Keratinocyte (primary cell): ENCODE results near the gene USP17L29. TPM values are rescaled to one million over a fixed set of nuclear protein-coding genes. Genes with fewer than 3 reads are reported as not detected.
"Not testable (repeated sequence)": the region's sequence is repeated elsewhere in the genome, so short reads cannot be mapped to it uniquely, and the experiment has no call there.

Experiments used
- DNase-seq: peaks from one replicate; pipeline ENCODE4 v3.0.0-alpha.2; 2011; ENCODE audit warnings: low read depth, missing footprints, low spot score
- FAIRE-seq: peaks from 2 replicates; lab custom pipeline; 2011; peaks lifted over from hg19 to GRCh38; lab: Jason Lieb, UNC
- H2AFZ ChIP-seq: 2 replicates; pipeline ENCODE4 v1.6.0; 2012; ENCODE audit warnings: low read length, control low read depth, inconsistent platforms; ENCODE audit not compliant: control insufficient read depth
- H3K27ac ChIP-seq: 2 replicates; pipeline ENCODE4 v1.5.1; 2011; ENCODE audit warnings: low read length; ENCODE audit not compliant: control insufficient read depth, insufficient read depth
- H3K27me3 ChIP-seq: 3 replicates; pipeline ENCODE4 v1.6.0; 2011; ENCODE audit warnings: low read length; ENCODE audit not compliant: control insufficient read depth, insufficient read depth; ENCODE audit errors: extremely low read depth
- H3K36me3 ChIP-seq, 2 experiments: 2 replicates in 1 of 2; 3 replicates in 1 of 2; pipeline ENCODE4 v1.5.1; 2011; ENCODE audit warnings: low read length in 2 of 2, mild to moderate bottlenecking in 1 of 2; ENCODE audit not compliant: control insufficient read depth in 2 of 2, insufficient read depth in 2 of 2; ENCODE audit errors: extremely low read depth in 1 of 2
- H3K4me1 ChIP-seq: 3 replicates; pipeline ENCODE4 v1.5.1; 2011; ENCODE audit warnings: low read length; ENCODE audit not compliant: control insufficient read depth, insufficient read depth; ENCODE audit errors: extremely low read depth
- H3K4me2 ChIP-seq: 3 replicates; pipeline ENCODE4 v1.6.0; 2011; ENCODE audit warnings: low read depth, low read length; ENCODE audit not compliant: control insufficient read depth, insufficient read depth; ENCODE audit errors: extremely low read depth
- H3K4me3 ChIP-seq, 3 experiments: fragments of 200-600 bp in 1 of 3; sonication (generic) in 1 of 3; 2 replicates in 2 of 3; 3 replicates in 1 of 3; pipeline ENCODE4 v1.5.1; 2011 to 2016; ENCODE audit warnings: low read length in 3 of 3, mild to moderate bottlenecking in 3 of 3, control low read depth in 2 of 3, inconsistent platforms in 1 of 3, low read depth in 1 of 3, mixed read lengths in 1 of 3, mixed run types in 1 of 3, moderate library complexity in 1 of 3; ENCODE audit not compliant: control insufficient read depth in 2 of 3, insufficient read depth in 2 of 3; ENCODE audit errors: extremely low read depth in 1 of 3
- H3K79me2 ChIP-seq: 2 replicates; pipeline ENCODE4 v1.6.0; 2012; ENCODE audit warnings: low read length; ENCODE audit not compliant: control insufficient read depth, insufficient read depth
- H3K9ac ChIP-seq: 3 replicates; pipeline ENCODE4 v1.6.0; 2011; ENCODE audit warnings: low read length; ENCODE audit not compliant: control insufficient read depth, insufficient read depth; ENCODE audit errors: extremely low read depth
- H3K9me1 ChIP-seq: 3 replicates; pipeline ENCODE4 v1.6.0; 2011; ENCODE audit warnings: low read length; ENCODE audit not compliant: control insufficient read depth, insufficient read depth; ENCODE audit errors: extremely low read depth
- H3K9me3 ChIP-seq: 2 replicates; pipeline ENCODE4 v1.5.1; 2012; ENCODE audit warnings: low read depth, low read length; ENCODE audit not compliant: control insufficient read depth
- H4K20me1 ChIP-seq: 3 replicates; pipeline ENCODE4 v1.6.0; 2011; ENCODE audit warnings: low read length; ENCODE audit not compliant: control insufficient read depth, insufficient read depth; ENCODE audit errors: extremely low read depth
- dilution Hi-C: fragments of 300-500 bp; cut with MboI; formaldehyde crosslinking; loops from one replicate; pipeline ENCODE4 v1.7.0; 2020; ENCODE audit warnings: low sequenced_read_pairs; ENCODE audit not compliant: extremely low pct_ligation_motif_present
- polyA plus RNA-seq, 5 experiments: library from polyadenylated mRNA; depleted of rRNA in 3 of 5; stranded (reverse) in 3 of 5; stranded (forward) in 1 of 5; unstranded in 1 of 5; fragments of >200 nt; gene quantifications; 1 replicate in 1 of 5; 2 replicates in 3 of 5; 3 replicates in 1 of 5; pipeline versions ENCODE4 v1.2.1 to v1.2.3, GENCODE V29; 2011 to 2012; ENCODE audit warnings: missing spikeins in 2 of 5, low read depth in 1 of 5, low replicate concordance in 1 of 5
- TF ChIP-seq, protein P1 (sequence below), 3 experiments: IDR thresholded peaks in 1 of 3; conservative IDR thresholded peaks in 1 of 3; optimal IDR thresholded peaks in 1 of 3; 2 replicates in 2 of 3; 3 replicates in 1 of 3; pipeline versions ENCODE3 to v1.5.1; 2011; ENCODE audit warnings: low read length in 3 of 3, mild to moderate bottlenecking in 3 of 3, moderate library complexity in 2 of 3, control low read depth in 1 of 3, inconsistent platforms in 1 of 3; ENCODE audit not compliant: insufficient read depth in 2 of 3; ENCODE audit errors: extremely low read depth in 1 of 3

Gene USP17L29
- polyA plus RNA-seq, 1 donor (not counting 4 experiments of a cell fraction or from before 2014, with no cell fraction given) = not detected

DNA sequence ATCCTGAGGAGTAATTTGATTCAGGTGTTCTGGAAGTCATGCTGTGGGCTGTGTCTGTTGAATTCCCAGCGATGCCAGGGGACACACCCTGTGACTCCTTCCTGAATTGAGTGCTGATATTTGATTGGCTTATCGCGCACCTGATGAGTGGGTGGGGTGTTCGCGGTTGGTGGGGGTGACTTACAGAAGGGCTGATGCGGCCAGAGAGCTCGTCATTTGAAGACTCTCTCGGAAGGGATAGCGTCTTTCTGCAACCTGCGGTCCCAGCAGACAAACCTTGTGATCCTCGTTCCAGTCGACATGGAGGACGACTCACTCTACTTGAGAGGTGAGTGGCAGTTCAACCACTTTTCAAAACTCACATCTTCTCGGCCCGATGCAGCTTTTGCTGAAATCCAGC, 9.4 kb downstream of the USP17L29 start, which contains the start of gene USP17L30:
Gene USP17L30 (plus strand): TSS at position 301 of the 400 bp plus-strand sequence. CDS start 0 bp downstream, at position 301.
- H3K36me3 ChIP-seq, FAIRE-seq, dilution Hi-C loops: not testable (repeated sequence)

DNA sequence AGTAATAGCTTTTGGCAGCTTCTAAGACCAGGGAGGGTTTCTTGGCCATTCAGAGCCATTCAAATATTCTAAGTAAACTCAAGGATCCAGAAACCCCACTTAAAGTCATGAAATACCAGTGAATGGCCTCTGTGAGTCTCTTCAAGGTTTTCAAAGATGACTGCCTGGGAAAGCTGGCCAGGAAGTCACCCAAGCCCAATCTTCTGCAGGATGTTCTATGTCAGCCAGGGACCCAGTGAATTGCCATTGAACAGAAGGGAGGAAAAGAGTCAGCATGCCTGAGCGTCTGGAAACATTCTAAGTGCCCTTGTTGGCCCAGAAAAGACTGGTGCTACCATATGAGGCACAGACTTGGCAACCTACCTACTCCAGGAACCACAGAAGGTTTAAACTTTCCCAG, 26.4 kb downstream of the USP17L29 start:
- DNase-seq, H2AFZ ChIP-seq, H3K4me2 ChIP-seq, H3K27me3 ChIP-seq, dilution Hi-C loops, H3K9me1 ChIP-seq, H4K20me1 ChIP-seq, H3K27ac ChIP-seq, H3K9ac ChIP-seq, H3K4me3 ChIP-seq, H3K79me2 ChIP-seq, H3K4me1 ChIP-seq, H3K9me3 ChIP-seq, FAIRE-seq, H3K36me3 ChIP-seq: not testable (repeated sequence)

More for the DNA sequence above, 9.4 kb downstream of the USP17L29 start, which contains the start of gene USP17L30:
- not testable (repeated sequence) for H3K4me3 ChIP-seq, H3K79me2 ChIP-seq, DNase-seq, H3K27me3 ChIP-seq, H3K9me3 ChIP-seq, H3K4me2 ChIP-seq, H4K20me1 ChIP-seq, H2AFZ ChIP-seq, H3K9ac ChIP-seq, H3K27ac ChIP-seq, H3K9me1 ChIP-seq, H3K4me1 ChIP-seq

DNA sequence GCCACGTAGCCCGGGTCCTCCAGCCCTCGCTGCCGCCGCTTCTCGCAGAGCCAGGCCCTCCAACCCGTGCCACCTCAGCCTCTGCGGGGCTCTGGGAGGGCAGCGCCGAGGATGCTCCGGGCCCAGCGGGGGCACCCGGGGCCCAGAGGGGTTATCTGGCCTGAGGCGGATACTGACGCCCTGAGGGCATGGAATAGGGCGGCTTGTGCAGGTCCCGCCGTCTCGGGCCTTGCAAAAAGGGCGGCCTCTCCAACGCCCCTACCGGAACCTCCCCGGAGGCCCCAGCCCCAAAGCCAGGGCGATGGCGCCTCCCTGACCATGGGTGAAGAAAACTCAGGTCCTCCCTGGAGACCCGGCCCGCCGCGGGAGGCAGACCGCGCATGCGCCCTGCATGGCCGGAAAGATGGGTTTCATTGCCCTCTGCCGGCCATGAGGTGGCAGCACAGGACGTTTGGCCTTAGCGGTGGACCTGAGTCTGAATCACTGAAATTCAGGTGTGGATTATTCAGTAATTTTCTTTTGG, 27.6 kb downstream of the USP17L29 start:
- TF ChIP-seq, protein P1, sequence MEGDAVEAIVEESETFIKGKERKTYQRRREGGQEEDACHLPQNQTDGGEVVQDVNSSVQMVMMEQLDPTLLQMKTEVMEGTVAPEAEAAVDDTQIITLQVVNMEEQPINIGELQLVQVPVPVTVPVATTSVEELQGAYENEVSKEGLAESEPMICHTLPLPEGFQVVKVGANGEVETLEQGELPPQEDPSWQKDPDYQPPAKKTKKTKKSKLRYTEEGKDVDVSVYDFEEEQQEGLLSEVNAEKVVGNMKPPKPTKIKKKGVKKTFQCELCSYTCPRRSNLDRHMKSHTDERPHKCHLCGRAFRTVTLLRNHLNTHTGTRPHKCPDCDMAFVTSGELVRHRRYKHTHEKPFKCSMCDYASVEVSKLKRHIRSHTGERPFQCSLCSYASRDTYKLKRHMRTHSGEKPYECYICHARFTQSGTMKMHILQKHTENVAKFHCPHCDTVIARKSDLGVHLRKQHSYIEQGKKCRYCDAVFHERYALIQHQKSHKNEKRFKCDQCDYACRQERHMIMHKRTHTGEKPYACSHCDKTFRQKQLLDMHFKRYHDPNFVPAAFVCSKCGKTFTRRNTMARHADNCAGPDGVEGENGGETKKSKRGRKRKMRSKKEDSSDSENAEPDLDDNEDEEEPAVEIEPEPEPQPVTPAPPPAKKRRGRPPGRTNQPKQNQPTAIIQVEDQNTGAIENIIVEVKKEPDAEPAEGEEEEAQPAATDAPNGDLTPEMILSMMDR (optimal IDR thresholded peaks at IDR 0.05 in 1 of 3, IDR thresholded peaks at IDR 0.05 in 1 of 3, conservative IDR thresholded peaks at IDR 0.05 in 1 of 3; ENCODE audit: extremely low read depth in 1 of 3, insufficient read depth in 2 of 3, low read length in 3 of 3) = peak in 1 of 3 experiments; percentile 8
- dilution Hi-C loops, H3K36me3 ChIP-seq, H3K27me3 ChIP-seq, H3K9ac ChIP-seq, H3K27ac ChIP-seq, H3K9me1 ChIP-seq, H3K79me2 ChIP-seq, DNase-seq, FAIRE-seq, H3K4me1 ChIP-seq, H4K20me1 ChIP-seq, H3K9me3 ChIP-seq: not testable (repeated sequence)
- Histone ChIP-seq H3K4me2 (peak overlapping the region; percentile 37), H2AFZ (peak overlapping the region; percentile 66), H3K4me3 (peak overlapping the region in 2 of 3 experiments; percentile 30 to 49)
